NCI-H2196 (cell line): Measurements from ENCODE around the gene SVOPL.
"Not testable (repeated sequence)": the region's sequence is repeated elsewhere in the genome, so short reads cannot be mapped to it uniquely, and the experiment has no call there.

ENCODE experiments used
- DNase-seq: peaks from one replicate; lab custom pipeline; 2025; ENCODE audit not compliant: unreplicated experiment; lab: John Stamatoyannopoulos, UW

The SVOPL gene, protein sequence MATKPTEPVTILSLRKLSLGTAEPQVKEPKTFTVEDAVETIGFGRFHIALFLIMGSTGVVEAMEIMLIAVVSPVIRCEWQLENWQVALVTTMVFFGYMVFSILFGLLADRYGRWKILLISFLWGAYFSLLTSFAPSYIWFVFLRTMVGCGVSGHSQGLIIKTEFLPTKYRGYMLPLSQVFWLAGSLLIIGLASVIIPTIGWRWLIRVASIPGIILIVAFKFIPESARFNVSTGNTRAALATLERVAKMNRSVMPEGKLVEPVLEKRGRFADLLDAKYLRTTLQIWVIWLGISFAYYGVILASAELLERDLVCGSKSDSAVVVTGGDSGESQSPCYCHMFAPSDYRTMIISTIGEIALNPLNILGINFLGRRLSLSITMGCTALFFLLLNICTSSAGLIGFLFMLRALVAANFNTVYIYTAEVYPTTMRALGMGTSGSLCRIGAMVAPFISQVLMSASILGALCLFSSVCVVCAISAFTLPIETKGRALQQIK

DNA sequence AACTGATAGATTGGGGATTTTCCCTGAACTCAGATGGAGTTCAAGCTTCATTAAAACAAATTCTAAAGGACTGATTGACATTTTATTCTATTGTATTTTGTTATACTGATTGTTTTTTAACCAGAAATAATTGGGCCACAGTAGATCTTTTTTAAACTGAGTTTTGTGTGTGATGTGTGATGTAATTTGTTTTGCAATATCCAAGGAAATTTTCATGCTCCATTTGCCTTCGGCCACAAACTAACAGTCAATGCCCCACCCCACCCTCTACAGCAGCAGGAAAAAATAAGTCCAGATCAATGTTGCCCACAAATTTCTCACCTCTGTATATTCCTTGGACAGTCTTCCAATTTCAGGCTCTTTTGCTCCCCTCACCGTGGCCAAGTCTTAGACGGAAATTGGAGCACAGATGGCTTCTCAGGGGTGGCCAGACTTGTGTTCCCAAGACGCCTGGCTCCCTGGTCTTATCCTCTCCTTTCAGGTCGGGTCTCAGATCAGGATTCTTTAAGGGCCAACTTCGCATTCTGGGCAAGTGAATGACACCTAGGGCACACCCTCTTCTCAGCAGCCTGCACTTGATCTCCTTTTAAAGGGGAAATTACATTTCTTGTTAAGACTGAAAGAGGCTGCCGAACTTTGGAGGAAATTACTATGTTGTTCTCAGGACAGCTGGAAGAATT, at the start of gene SVOPL:
TSS of gene SVOPL (minus strand) at position 506 of the 680 bp plus-strand sequence. CDS start 22,317 bp downstream, outside the sequence.
- no peak for DNase-seq

DNA sequence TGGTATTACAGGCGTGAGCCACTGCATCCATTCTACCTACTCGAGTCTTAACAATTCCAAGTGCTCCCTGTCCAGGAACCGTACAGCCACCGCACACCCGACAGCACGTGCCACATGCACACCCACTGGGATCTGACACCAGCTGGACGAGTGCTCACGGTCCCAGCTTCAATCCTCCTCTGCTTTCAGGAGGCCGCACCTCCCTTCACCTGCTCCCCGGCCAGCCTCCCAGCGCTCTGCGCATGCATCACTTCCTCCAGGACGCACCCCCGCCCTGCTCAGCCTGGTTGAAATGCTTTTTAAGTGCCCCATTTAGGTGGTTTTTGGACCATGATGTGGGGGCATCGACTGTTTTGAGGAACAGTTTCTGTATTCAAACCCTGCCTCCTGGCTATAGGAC, 49.3 kb upstream of the SVOPL start:
- no peak for DNase-seq

DNA sequence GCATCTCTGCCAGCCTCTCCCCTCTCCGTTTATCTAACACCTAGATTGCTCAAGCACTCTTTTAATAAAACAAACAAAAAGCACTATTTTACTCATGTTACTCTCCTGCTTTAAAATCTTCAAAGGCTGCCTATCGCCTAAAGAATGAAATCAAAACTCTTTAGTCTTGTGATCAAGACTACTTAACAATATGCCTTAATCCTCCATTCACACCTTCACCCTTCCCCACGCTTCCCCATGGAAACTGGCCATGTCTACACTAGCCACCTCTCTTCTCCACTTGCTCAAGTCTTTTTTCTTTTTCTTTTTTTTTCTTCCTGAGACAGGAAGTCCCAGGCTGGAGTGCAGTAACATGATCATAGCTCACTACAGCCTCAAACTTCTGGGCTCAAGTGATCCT, 48.8 kb upstream of the SVOPL start:
- no peak for DNase-seq

DNA sequence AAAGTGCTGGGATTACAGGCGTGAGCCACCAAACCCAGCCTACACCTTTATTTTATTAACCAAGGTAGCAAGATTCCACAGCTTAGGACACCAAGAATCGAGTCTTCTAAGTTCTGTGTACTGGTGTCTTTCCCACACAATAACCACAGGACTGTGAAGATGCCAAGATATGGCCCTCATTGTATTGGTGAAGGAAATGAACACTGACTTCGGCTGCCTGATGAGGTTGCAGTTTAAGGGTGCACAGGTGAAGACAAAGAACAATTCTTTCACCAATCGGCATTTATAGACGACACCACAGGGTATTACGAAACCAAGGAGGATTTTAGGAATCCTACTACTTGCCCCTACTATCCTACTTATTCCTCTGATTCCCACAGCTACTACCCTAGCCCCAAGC, 47.5 kb upstream of the SVOPL start:
- DNase-seq, result no peak

DNA sequence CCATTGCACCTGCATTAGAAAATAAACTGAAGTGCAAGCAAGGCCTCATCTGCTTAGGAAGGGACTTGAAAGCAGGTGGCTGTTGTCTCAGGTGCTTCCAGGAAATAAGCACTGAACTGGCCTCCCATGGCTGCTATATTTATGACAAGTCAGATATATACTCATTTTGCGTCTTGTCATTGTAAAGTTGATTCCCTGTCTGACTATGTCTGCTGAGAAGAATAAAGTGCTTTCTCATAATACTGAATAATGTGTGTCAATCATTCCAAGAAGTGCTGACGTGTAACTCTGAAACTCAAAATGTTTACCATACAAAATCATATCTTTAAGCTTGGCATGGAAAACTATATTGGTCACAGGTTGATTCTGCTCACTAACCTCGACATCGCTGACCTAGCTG, 44.9 kb upstream of the SVOPL start:
- no peak for DNase-seq

DNA sequence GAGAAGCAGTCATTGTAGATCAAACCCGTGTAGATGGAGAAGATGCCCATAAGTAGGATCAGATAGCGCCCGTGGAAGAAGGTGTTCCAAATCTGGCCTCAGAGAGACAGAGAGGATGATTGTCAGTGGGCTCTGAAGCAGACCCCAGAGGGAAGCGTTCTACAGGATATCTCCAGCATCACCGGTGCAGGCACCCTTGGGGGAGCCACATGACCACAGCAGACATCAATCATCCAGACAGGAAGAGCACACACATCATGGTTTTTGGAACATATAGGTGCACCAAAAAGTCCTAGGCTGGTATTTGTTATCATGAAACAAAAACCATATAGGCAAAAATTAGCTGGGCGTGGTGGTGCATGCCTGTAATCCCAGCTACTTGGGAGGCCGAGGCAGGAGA, 44.0 kb upstream of the SVOPL start:
- no peak for DNase-seq

DNA sequence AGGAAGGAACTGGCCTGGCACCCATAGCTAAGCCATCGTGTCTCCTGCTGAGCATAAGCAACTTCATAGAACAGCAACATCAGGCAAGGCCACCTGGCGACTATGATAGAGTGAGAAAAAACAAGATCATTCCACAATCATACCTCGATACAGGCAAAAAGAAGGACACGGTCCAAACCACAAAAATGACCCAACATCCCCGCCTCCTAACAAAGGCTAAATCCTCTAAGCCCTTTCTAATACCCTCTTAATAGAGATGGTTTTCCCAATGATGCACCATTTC, 40.2 kb upstream of the SVOPL start:
- no peak for DNase-seq

DNA sequence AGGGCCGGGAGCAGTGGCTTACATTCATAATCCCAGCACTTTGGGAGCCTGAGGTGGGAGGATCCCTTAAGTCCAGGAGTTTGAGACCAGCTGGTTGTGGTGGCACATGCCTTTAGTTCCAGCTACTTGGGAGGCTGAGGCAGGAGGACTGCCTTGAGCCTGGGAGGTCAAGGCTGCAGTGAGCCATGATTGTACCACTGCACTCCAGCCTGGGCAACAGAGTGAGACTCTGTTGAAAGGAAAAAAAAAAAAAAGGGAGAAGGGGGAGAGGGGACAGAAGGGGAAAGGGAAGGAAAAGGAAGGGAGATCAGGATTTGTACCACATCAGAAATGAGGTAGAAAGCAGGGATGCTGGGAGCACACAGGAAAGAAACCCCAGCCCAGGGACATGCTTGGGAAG, 38.7 kb upstream of the SVOPL start:
- no peak for DNase-seq

DNA sequence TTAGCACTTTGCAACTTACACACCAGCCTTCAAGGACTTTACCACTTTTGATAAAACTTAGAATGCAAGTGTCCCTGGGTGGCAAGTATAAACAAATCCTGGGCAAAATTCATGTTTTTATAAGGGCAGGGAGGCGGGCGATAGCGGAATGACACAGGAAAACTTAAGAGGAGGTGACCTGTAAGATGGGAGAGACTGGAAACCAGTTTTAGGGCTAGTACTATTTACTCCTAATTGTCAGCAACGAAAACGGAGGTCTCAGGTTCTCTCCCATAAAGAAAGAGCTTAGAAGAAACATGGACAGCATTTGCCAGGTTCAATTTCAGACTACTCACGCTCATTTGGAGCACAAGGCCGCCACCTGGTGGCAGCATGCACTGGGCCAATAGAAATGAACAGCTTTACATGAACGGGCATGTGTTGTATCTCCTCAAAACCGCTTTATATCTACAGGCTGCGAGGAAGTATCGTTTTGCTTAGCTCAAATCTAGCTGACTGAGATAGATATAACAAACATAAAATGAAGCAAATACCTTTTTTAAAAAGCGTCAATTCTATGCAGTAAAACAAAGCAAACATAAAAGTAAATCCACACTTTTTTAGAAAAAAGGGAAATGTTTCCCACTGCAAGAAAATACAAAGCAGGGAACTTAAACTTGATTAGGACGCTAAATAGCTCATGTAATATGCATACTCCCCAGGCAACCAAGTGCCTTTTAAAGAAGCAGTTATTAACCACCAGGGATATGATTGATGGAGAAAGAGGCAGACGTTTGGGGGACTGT, 37.6 kb upstream of the SVOPL start:
- peak; percentile 88 for DNase-seq

DNA sequence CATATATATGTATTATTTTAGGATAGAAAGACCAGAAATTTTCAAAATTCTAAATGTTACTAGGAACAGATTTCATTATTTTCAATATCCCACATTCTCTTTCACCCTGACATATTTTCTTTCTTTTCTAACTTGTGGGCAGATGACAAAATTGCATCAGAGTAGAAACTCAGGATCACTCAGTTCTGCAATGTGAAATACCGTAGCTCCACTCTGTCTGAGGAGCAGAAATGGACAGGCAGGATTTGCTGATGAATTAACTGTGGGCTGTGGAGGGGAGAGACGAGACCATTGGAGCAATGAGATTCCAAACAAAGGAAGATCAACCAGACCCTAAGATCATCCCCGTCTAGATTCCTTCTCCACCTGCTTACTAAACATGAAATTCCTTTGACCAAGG, 37.0 kb upstream of the SVOPL start:
- DNase-seq, result no peak

DNA sequence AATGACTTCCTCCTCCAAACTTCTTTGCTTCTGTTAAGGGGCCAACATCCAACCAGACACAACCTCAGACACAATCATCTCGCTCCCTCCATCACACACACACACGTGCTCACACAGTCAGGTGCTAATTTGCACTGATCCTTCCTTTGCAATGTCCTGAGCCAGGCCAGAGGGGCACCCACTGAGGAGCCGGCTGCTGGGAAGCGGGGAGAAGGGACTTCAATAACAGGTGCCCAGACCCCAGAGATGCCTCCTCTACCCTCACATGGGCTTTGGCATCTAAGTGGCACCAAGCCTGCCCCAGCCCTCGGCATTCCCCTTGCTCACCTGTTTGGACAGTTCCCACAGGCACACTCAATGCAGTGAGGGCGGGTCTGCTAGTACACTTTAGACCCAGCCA, 34.2 kb upstream of the SVOPL start:
- DNase-seq, result no peak

DNA sequence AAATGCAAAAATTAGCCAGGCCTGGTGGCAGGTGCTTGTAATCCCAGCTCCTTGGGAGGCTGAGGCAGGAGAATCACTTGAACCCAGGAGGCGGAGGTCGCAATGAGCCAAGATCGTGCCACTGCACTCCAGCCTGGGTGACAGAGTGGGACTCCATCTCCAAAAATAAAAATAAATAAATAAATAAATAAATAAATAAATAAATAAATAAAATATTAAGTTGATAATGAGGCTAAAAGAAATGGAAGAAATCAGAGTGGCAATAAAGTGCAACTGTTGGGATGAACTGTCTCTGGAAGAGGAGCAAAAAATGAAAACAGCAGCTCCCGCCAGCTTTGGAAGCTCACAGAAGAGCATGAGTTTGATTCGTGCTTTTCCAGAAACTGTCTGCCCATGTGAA, 30.6 kb upstream of the SVOPL start:
- not testable (repeated sequence) for DNase-seq

DNA sequence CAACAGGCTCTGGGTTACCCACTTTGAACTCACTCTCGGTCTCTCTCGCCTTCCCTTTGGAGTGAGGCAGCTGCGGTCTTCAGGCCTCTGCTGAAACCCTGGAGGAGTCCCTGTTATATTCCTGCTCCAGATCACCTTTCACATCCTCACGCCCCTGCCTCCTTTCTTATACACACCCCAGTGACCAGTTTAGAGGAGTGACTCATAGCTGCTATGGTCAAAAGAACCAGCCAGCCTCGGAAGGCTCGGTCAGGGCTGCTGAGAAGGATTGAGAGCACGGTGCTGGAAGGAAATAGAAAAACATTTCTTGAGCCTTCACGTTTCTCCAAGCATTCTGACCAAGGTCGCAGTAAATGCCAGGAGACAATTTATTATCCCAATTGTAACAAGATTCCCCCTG, 28.3 kb upstream of the SVOPL start:
- no peak for DNase-seq

DNA sequence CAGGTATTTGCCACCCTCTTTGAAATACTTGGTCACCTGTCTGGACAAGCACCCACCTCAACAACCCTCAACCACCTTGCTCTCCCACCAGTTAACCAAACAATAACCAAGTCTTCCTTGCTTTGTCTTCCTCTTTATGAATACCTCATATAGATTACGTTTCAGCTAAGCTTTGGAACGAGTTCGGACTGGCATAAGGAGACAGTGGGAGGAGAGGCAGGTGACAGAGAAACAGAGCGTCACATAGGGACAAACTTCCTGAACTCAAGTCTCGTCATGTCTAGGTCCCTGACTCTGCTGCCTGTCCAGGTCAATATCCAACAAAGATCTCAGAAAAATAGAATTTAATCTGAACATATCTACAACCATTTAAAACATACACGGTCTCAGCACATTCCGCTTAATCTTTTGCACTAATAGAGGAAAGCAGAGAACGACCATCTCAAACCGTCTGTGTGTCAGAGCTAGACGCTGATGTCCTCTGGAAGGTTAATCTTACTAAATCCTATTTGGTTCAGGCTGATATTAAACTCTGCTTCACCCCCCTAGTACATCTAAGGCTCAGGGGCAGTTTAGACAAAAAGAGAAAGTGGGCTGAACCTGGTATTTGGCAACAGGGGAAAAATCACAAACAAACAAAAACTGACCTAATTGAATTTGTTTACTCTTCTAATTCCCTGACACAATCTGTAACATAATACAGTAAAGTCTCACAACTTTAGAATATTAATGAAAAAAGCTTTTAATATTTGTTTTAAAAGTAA, 26.4 kb upstream of the SVOPL start:
- no peak for DNase-seq

DNA sequence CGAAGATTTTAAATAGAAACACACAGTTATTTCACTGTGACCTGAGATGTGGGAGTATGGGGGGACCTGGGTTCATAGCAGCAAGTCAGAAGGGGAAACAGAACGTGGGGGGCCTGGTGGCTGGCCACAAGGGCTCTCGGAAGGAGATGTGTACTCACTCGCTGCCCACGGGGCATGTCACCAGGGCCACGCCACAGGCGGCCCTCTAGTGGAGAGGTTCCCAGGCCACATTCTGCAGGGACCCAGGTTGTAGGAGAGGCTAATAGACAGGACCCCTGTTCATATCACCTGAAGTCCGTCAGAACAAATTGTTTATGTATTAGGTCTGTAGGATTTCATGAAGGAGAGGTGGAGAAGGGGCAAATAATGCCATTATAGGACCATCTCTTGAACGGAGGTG, 25.1 kb upstream of the SVOPL start:
- no peak for DNase-seq

DNA sequence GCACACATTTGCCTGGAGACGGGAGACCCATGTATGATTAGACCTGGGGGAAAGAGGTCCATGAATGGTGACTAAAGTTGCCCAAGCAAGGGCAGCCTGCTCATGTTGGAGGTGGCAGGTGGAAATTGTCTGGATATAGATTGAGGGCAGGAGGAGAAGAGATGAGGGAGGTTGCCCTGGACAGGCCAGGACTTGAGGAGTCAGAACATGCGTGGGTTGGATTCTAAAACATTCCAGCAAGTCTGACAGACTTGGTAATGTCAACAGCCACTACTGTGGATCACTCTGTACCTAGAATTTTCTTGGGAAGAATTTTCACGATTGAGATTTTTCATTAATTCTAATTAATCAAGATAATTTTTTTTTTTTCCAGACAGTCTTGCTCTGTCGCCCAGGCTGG, 19.1 kb upstream of the SVOPL start:
- DNase-seq, result no peak

DNA sequence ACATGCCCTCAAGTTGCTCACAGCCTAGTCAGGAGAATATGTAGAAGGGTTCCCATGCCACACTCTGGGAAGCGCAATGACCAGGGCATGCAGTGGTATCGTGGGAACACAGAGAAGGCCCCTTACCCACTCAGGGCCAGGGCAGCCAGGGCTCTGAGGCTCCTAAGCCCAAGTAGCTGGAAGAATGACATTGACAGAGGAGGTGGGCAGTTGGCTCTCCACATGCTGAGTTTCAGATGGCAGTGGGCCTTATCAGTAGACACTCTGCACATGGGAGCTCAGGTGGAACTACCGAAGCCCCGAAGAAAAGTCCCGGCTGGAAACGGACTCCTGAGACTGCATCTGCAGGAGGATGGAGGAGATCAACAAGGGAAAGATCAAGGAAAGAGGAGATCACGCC, 15.7 kb upstream of the SVOPL start:
- no peak for DNase-seq

DNA sequence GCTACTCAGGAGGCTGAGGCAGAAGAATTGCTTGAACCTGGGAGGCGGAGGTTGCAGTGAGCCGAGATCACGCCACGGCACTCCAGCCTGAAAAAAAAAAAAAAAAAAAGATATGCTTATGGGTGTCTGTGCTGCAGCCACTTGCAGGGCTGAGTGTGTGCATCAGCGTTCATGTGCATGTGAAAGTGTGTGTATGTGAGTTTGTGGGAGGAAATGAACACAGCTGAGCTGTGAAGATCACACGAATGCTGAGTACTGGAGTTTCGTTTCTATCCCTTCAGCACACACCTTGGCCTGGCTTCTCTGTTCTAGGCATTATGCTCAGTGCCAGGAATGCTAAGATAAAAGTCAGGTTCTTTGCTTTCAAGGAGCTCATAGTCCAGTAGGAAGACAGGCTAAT, 12.0 kb upstream of the SVOPL start:
- DNase-seq, result no peak

DNA sequence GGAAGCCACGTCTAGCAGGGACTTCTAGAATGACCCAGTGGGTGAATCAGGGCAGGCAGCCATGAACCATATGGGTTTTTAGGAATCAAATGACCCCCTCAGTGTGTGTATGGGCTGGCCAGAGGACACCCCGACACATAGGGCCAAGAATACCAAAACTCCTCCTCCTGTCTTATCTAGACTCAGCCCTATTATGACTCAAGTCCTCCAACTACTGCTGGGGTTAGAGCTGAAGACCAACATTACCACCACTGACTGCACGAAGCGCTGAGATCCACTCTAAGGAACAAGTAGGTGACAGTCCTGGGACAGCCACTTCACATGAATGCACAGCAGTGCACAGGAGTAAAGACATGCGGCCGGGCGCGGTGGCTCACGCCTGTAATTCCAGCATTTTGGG, 11.5 kb upstream of the SVOPL start:
- DNase-seq, result no peak

DNA sequence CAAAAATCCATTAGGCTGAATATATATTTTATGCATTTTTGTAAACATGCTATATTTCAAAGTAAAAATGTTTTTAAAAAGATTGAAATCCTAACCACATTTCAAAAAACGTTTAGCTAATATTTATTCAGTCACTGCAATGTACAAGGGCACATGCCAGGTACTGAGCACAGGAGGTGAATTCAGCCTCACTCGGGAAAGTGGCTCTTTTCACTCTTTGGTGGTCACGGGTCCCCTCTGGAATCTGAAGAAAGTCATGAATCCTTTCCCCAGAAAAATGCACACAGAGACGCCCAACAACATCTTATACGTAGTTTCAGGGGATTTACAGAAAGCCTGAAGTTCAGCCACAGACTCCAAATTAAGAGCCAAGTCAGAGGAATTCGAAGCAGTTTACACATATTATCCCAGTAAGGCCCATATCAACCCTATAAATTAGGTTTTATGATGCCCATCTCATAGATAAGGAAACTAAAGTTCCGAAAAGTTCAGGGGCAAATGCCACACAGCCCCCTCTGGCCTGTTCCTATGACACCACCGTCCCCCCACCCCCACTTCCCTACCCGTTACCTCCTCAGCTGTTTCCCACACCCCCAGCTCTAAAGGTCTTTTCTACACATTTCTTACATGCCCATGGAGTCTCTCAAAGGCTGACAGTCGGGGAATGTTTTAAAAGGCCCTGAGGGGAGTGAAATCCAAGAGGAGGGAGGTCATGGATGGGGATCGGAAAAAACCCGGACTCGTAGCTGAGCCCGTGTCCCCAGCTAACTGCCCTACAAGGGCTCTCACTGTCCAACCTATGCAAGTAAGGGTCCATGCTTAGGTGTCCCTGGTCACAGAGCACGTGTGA, 9.6 kb upstream of the SVOPL start:
- no peak for DNase-seq
